Amniotic epithelial cell (primary cell): ENCODE data around the gene PACS1.
A peak's percentile ranks its signal among the peaks of the same experiment; 100 is the strongest.

Experiments used
- DNase-seq: peaks from one replicate; pipeline ENCODE4 v3.0.0-alpha.2; 2010; ENCODE audit warnings: low read depth

Gene PACS1

GRCh38 chr11:66184728-66185127 lies 114.7 kb downstream of the PACS1 start:
- DNase-seq: no peak

- no peak for DNase-seq
Measured at GRCh38 chr11:66186470-66186869, 116.4 kb downstream of the PACS1 start.

GRCh38 chr11:66187453-66187852 lies 117.4 kb downstream of the PACS1 start:
- DNase-seq: no peak

GRCh38 chr11:66188580-66188979 lies 118.5 kb downstream of the PACS1 start:
- peak; percentile 81 for DNase-seq

GRCh38 chr11:66189031-66189745 lies 119.1 kb downstream of the PACS1 start:
- peak; percentile 73 for DNase-seq

- no peak for DNase-seq
Measured at GRCh38 chr11:66190786-66191185, 120.7 kb downstream of the PACS1 start.

GRCh38 chr11:66192181-66192863 lies 122.2 kb downstream of the PACS1 start:
- peak; percentile 75 for DNase-seq

- DNase-seq: no peak
Measured at GRCh38 chr11:66194391-66194790, 124.3 kb downstream of the PACS1 start.

GRCh38 chr11:66195867-66196266 lies 125.8 kb downstream of the PACS1 start:
- no peak for DNase-seq

GRCh38 chr11:66203847-66204246 lies 133.8 kb downstream of the PACS1 start:
- no peak for DNase-seq

- DNase-seq: no peak
Measured at GRCh38 chr11:66204412-66204811, 134.3 kb downstream of the PACS1 start.

GRCh38 chr11:66207816-66208215 lies 137.7 kb downstream of the PACS1 start:
- no peak for DNase-seq

GRCh38 chr11:66211100-66211499 lies 141.0 kb downstream of the PACS1 start:
- DNase-seq: no peak

- DNase-seq: no peak
Measured at GRCh38 chr11:66216911-66217310, 146.8 kb downstream of the PACS1 start.

- no peak for DNase-seq
Measured at GRCh38 chr11:66218036-66218435, 148.0 kb downstream of the PACS1 start.

GRCh38 chr11:66218846-66219620 lies 149.0 kb downstream of the PACS1 start:
- DNase-seq: no peak

GRCh38 chr11:66219846-66220565 lies 149.9 kb downstream of the PACS1 start:
- no peak for DNase-seq

- DNase-seq: no peak
Measured at GRCh38 chr11:66220566-66220935, 150.5 kb downstream of the PACS1 start.

GRCh38 chr11:66221012-66221411 lies 150.9 kb downstream of the PACS1 start:
- no peak for DNase-seq

GRCh38 chr11:66221726-66222236 lies 151.7 kb downstream of the PACS1 start:
- peak; percentile 31 for DNase-seq

GRCh38 chr11:66222358-66223149 lies 152.5 kb downstream of the PACS1 start:
- peak; percentile 84 for DNase-seq
